Measurements from ENCODE around the gene POMT1. TPM values are rescaled to one million over a fixed set of nuclear protein-coding genes. Genes with fewer than 3 reads are reported as not detected.

Gene POMT1
- total RNA-seq, 1 donor from 2014 or later: 46.9 TPM

DNA sequence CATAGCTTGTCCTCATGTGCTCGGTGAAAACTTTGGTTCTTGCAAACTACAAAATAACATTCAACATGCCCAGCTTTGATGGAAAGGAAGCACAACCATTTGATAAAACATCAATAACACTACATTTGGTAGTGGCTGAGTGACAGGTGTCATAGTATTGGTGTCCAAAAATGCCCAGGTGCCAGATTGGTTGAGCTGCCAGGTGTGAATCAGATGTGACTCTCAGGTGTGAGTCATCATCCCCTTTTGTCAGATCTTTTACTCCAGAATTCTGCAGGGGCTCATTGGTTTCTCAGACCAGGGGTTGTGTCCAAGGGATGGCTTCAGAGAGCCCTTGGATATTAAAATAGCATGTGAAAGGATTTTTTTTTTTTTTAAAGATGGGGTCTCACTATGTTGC lies 22.5 kb upstream of the POMT1 start:
- Mint-ChIP-seq H3K9me3 (no peaks in the 10 kb centered on the region), H3K4me1 (ENCODE audit: low read depth) (no peaks in the 10 kb centered on the region), H3K27me3 (ENCODE audit: low read depth) (no peaks in the 10 kb centered on the region), H3K36me3 (ENCODE audit: low read depth) (peaks cover 66% of the 10 kb centered on the region), H3K27ac (no peak overlapping the region), H3K4me3 (ENCODE audit: low read depth) (no peak overlapping the region)
- intact Hi-C loops (cut with micrococcal nuclease): no loop called here
- DNase-seq (ENCODE audit: low spot score): no peak

- Mint-ChIP-seq H3K4me1 (ENCODE audit: low read depth) (no peaks in the 10 kb centered on the region), H3K36me3 (ENCODE audit: low read depth) (peaks cover 78% of the 10 kb centered on the region), H3K27me3 (ENCODE audit: low read depth) (no peaks in the 10 kb centered on the region), H3K27ac (no peak overlapping the region), H3K4me3 (ENCODE audit: low read depth) (no peak overlapping the region), H3K9me3 (no peaks in the 10 kb centered on the region)
- DNase-seq (ENCODE audit: low spot score): no peak
- intact Hi-C loops (cut with micrococcal nuclease): no loop called here
Measured at GRCh38 chr9:131481441-131482342, 21.0 kb upstream of the POMT1 start.

DNA sequence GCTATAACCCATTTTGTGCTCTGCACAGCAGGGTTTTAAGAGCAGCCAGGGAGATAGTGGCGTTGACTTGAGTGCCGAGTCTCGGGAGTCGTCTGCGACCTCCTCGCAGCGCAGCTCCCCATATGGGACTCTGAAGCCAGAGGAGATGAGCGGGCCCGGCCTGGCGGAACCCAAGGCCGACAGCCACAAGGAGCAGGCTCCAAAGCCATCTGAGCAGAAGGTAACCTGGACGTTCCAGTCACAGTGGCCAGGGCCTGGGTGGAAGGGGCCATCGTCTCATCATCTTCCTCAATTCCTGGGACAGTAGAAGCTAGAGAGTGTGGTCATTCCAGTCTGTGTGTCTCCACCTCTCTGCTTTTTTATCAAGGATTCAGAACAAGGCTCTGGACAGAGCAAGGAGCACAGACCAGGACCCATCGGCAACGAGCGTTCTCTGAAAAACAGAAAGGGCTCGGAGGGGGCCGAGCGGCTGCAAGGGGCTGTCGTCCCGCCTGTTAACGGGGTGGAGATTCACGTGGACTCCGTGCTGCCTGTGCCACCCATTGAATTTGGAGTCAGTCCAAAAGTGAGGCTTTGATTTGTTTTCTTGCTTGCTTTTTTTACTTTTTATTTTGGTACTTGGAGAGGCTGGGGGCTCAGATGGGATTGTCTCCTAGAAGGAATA lies 20.2 kb upstream of the POMT1 start:
- no peaks in the 10 kb centered on the region for H3K4me1 Mint-ChIP-seq (ENCODE audit: low read depth)
- no peak overlapping the region for H3K27ac Mint-ChIP-seq
- peaks cover 81% of the 10 kb centered on the region for H3K36me3 Mint-ChIP-seq (ENCODE audit: low read depth)
- H3K4me3 Mint-ChIP-seq (ENCODE audit: low read depth): no peak overlapping the region
- intact Hi-C loops (cut with micrococcal nuclease): no loop called here
- H3K9me3 Mint-ChIP-seq: no peaks in the 10 kb centered on the region
- no peaks in the 10 kb centered on the region for H3K27me3 Mint-ChIP-seq (ENCODE audit: low read depth)
- no peak for DNase-seq (ENCODE audit: low spot score)

GRCh38 chr9:131483319-131484050 lies 19.2 kb upstream of the POMT1 start:
- intact Hi-C loops (cut with micrococcal nuclease): no loop called here
- H3K27me3 Mint-ChIP-seq (ENCODE audit: low read depth): no peaks in the 10 kb centered on the region
- H3K9me3 Mint-ChIP-seq: no peaks in the 10 kb centered on the region
- no peak overlapping the region for H3K4me3 Mint-ChIP-seq (ENCODE audit: low read depth)
- H3K36me3 Mint-ChIP-seq (ENCODE audit: low read depth): peaks cover 83% of the 10 kb centered on the region
- no peaks in the 10 kb centered on the region for H3K4me1 Mint-ChIP-seq (ENCODE audit: low read depth)
- H3K27ac Mint-ChIP-seq: no peak overlapping the region
- no peak for DNase-seq (ENCODE audit: low spot score)

- no peak overlapping the region for H3K27ac Mint-ChIP-seq
Measured at GRCh38 chr9:131484051-131484445, 18.7 kb upstream of the POMT1 start.

GRCh38 chr9:131484560-131485185 lies 18.0 kb upstream of the POMT1 start:
- no peak overlapping the region for H3K27ac Mint-ChIP-seq
- intact Hi-C loops (cut with micrococcal nuclease): no loop called here
- no peaks in the 10 kb centered on the region for H3K9me3 Mint-ChIP-seq
- H3K4me3 Mint-ChIP-seq (ENCODE audit: low read depth): no peak overlapping the region
- no peaks in the 10 kb centered on the region for H3K27me3 Mint-ChIP-seq (ENCODE audit: low read depth)
- H3K4me1 Mint-ChIP-seq (ENCODE audit: low read depth): no peaks in the 10 kb centered on the region
- peaks cover 85% of the 10 kb centered on the region for H3K36me3 Mint-ChIP-seq (ENCODE audit: low read depth)
- DNase-seq (ENCODE audit: low spot score): no peak

More at GRCh38 chr9:131484051-131484445, 18.7 kb upstream of the POMT1 start:
- no peak for DNase-seq (ENCODE audit: low spot score)
- Mint-ChIP-seq H3K4me3 (ENCODE audit: low read depth) (no peak overlapping the region), H3K36me3 (ENCODE audit: low read depth) (peaks cover 85% of the 10 kb centered on the region), H3K4me1 (ENCODE audit: low read depth) (no peaks in the 10 kb centered on the region), H3K9me3 (no peaks in the 10 kb centered on the region), H3K27me3 (ENCODE audit: low read depth) (no peaks in the 10 kb centered on the region)
- intact Hi-C loops (cut with micrococcal nuclease): no loop called here

DNA sequence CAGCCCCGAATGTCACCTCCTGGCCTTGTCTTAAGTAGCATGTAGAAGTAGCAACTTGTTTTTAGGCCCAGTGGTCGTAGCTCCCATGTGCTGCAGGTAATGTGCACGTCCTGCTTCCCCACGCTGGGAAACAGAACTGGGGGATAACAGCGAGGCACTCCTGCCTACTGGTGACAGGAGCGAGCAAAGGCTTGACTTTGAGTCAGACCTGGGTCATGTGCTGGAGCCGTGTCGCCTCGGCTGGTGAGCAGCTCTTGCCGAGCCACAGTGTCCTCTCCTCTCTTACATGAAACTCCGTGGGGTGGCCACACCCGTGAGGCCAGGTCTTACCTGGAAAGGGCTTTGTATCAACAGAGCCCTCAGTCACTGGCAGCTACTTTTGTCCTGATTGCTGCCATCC lies 17.5 kb upstream of the POMT1 start:
- Mint-ChIP-seq H3K9me3 (no peaks in the 10 kb centered on the region), H3K4me1 (ENCODE audit: low read depth) (no peaks in the 10 kb centered on the region), H3K36me3 (ENCODE audit: low read depth) (peaks cover 87% of the 10 kb centered on the region)

GRCh38 chr9:131485728-131486422 lies 16.8 kb upstream of the POMT1 start:
- H3K4me1 Mint-ChIP-seq (ENCODE audit: low read depth): no peaks in the 10 kb centered on the region
- H3K27me3 Mint-ChIP-seq (ENCODE audit: low read depth): no peaks in the 10 kb centered on the region
- no peak overlapping the region for H3K4me3 Mint-ChIP-seq (ENCODE audit: low read depth)
- H3K36me3 Mint-ChIP-seq (ENCODE audit: low read depth): peaks cover 90% of the 10 kb centered on the region
- intact Hi-C loops (cut with micrococcal nuclease): no loop called here
- DNase-seq (ENCODE audit: low spot score): no peak
- no peak overlapping the region for H3K27ac Mint-ChIP-seq
- no peaks in the 10 kb centered on the region for H3K9me3 Mint-ChIP-seq

More for the DNA sequence above, 17.5 kb upstream of the POMT1 start:
- intact Hi-C loops (cut with micrococcal nuclease): no loop called here
- H3K27ac Mint-ChIP-seq: no peak overlapping the region
- no peaks in the 10 kb centered on the region for H3K27me3 Mint-ChIP-seq (ENCODE audit: low read depth)
- DNase-seq (ENCODE audit: low spot score): no peak
- no peak overlapping the region for H3K4me3 Mint-ChIP-seq (ENCODE audit: low read depth)

DNA sequence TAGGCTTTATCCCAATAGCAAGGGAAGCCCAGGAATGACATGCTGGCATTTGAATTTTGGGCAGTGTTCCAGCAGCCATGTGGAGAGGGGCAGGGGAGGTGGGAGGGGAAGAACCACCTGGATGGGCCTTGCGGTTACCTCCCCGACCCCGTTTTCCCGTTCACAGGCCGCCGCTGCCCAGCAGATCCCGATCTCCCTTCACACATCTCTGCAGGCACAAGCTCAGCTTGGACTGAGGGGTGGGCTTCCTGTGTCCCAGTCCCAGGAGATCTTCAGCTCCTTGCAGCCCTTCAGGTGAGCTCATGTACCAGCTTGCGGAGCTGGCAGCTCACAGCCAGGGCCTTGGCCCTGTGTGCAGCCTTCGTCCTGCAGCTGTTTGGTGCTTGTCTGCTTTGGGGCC lies 15.7 kb upstream of the POMT1 start:
- Mint-ChIP-seq H3K27me3 (ENCODE audit: low read depth) (no peaks in the 10 kb centered on the region), H3K4me1 (ENCODE audit: low read depth) (no peaks in the 10 kb centered on the region), H3K9me3 (no peaks in the 10 kb centered on the region), H3K36me3 (ENCODE audit: low read depth) (peaks cover 93% of the 10 kb centered on the region), H3K27ac (no peak overlapping the region), H3K4me3 (ENCODE audit: low read depth) (no peak overlapping the region)
- intact Hi-C loops (cut with micrococcal nuclease): no loop called here
- DNase-seq (ENCODE audit: low spot score): no peak

DNA sequence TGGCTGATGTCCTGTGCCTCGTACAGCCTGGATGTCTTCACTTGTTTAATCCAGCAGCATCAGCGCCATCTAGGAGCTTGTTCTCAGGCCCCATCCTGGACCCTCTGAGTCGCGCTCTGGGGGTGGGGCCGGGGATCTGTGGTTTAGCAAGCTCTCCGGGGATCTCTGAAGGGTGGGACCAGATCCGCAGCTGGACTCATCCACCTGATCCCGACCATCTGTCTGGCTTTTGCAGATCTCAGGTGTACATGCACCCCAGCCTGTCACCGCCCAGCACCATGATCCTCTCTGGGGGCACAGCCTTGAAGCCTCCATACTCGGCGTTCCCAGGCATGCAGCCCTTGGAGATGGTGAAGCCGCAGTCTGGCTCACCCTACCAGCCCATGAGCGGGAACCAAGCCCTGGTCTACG lies 15.1 kb upstream of the POMT1 start:
- Mint-ChIP-seq H3K27me3 (ENCODE audit: low read depth) (no peaks in the 10 kb centered on the region), H3K36me3 (ENCODE audit: low read depth) (peaks cover 92% of the 10 kb centered on the region), H3K27ac (no peak overlapping the region), H3K4me3 (ENCODE audit: low read depth) (no peak overlapping the region), H3K9me3 (no peaks in the 10 kb centered on the region), H3K4me1 (ENCODE audit: low read depth) (no peaks in the 10 kb centered on the region)
- intact Hi-C loops (cut with micrococcal nuclease): no loop called here
- DNase-seq (ENCODE audit: low spot score): no peak

GRCh38 chr9:131490514-131490913 lies 12.2 kb upstream of the POMT1 start:
- H3K27me3 Mint-ChIP-seq (ENCODE audit: low read depth): no peaks in the 10 kb centered on the region
- intact Hi-C loops (cut with micrococcal nuclease): no loop called here
- DNase-seq (ENCODE audit: low spot score): no peak
- no peak overlapping the region for H3K27ac Mint-ChIP-seq
- H3K9me3 Mint-ChIP-seq: no peaks in the 10 kb centered on the region
- H3K36me3 Mint-ChIP-seq (ENCODE audit: low read depth): peaks cover 90% of the 10 kb centered on the region
- H3K4me1 Mint-ChIP-seq (ENCODE audit: low read depth): no peaks in the 10 kb centered on the region
- H3K4me3 Mint-ChIP-seq (ENCODE audit: low read depth): no peak overlapping the region

GRCh38 chr9:131491001-131491710 lies 11.6 kb upstream of the POMT1 start:
- peaks cover 89% of the 10 kb centered on the region for H3K36me3 Mint-ChIP-seq (ENCODE audit: low read depth)
- intact Hi-C loops (cut with micrococcal nuclease): no loop called here
- H3K4me1 Mint-ChIP-seq (ENCODE audit: low read depth): no peaks in the 10 kb centered on the region
- H3K4me3 Mint-ChIP-seq (ENCODE audit: low read depth): no peak overlapping the region
- no peaks in the 10 kb centered on the region for H3K27me3 Mint-ChIP-seq (ENCODE audit: low read depth)
- no peaks in the 10 kb centered on the region for H3K9me3 Mint-ChIP-seq
- H3K27ac Mint-ChIP-seq: no peak overlapping the region
- DNase-seq (ENCODE audit: low spot score): no peak

Measured in activated T-helper 2 cell treated with anti-CD3 and anti-CD28 coated beads, Interferon-gamma antibody, Interleukin-2, Interleukin-4, amounts not matched to agents 10 μg/mL and 5 μg/mL and 100 μg/mL, durations not matched to agents 14 hours and 24 hours and 36 hours (primary cell).